K562 (cell line): ENCODE results near the gene SYMPK. TPM values are rescaled to one million over a fixed set of nuclear protein-coding genes. Genes with fewer than 3 reads are reported as not detected.

ENCODE experiments used
- CBX3 ChIP-seq, 2 experiments: IDR thresholded peaks; 1 replicate in 1 of 2; 2 replicates in 1 of 2; pipeline ENCODE4 v1.6.1; 2012; ENCODE audit warnings: inconsistent platforms in 2 of 2, low read length in 2 of 2, borderline replicate concordance in 1 of 2, control low read depth in 1 of 2
- ETV5 ChIP-seq: sonication (generic); formaldehyde crosslinking; IDR thresholded peaks from 2 replicates; pipeline ENCODE4 v1.4.0; 2020; ENCODE audit warnings: low read depth, mild to moderate bottlenecking, missing genetic modification reagents
- HNRNPK ChIP-seq: fragments of 200-400 bp; formaldehyde crosslinking; IDR thresholded peaks from one replicate; pipeline ENCODE4 v1.6.1; 2018; ENCODE audit warnings: mild to moderate bottlenecking, low read depth, low read length; ENCODE audit not compliant: poor library complexity, severe bottlenecking
- MED1 ChIP-seq: sonication (generic); formaldehyde crosslinking; IDR thresholded peaks from 2 replicates; pipeline ENCODE4 v1.8.1; 2023; ENCODE audit warnings: missing genetic modification reagents, borderline replicate concordance
- NFE2L1 ChIP-seq: fragments of 450-650 bp; IDR thresholded peaks from 2 replicates; pipeline ENCODE4 v1.6.1; 2016; ENCODE audit warnings: missing genetic modification characterization, low read depth, mild to moderate bottlenecking, missing compliant biosample characterization, moderate library complexity, borderline replicate concordance
- POU5F1 ChIP-seq: fragments of 150-350 bp; IDR thresholded peaks from 2 replicates; pipeline ENCODE4 v1.6.1; 2014; ENCODE audit warnings: borderline replicate concordance, low read length, low read depth, mild to moderate bottlenecking; ENCODE audit not compliant: partially characterized antibody
- RNF219 ChIP-seq: fragments of 250-450 bp; sonication (Bioruptor Pico); IDR thresholded peaks from 2 replicates; pipeline ENCODE4 v1.5.0; 2022; ENCODE audit warnings: mild to moderate bottlenecking
- ZC3H11A ChIP-seq: IDR thresholded peaks from 2 replicates; pipeline ENCODE4 v1.6.1; 2012; ENCODE audit warnings: low read depth, low read length, improper control_type of control experiment
- ZNF431 ChIP-seq: sonication (generic); formaldehyde crosslinking; IDR thresholded peaks from 2 replicates; pipeline ENCODE4 v1.8.0; 2022; ENCODE audit warnings: mild to moderate bottlenecking, missing genetic modification reagents
- ZNF644 ChIP-seq: fragments of 200-800 bp; sonication (Bioruptor generic); IDR thresholded peaks from 2 replicates; pipeline ENCODE4 v1.6.1; 2016; ENCODE audit warnings: low read depth, missing genetic modification characterization, missing compliant biosample characterization
- ZNF75A ChIP-seq: fragments of 450-650 bp; formaldehyde crosslinking; IDR thresholded peaks from 2 replicates; pipeline ENCODE4 v1.4.0; 2020; ENCODE audit warnings: mild to moderate bottlenecking
- polyA plus RNA-seq, 8 experiments: library from polyadenylated mRNA; depleted of rRNA in 4 of 8; stranded (reverse) in 5 of 8; unstranded in 3 of 8; fragments of >200 nt; fragmentation: Nextera tagmentation in 2 of 8; fragmentation: Illumina TruSeq in 1 of 8; extraction: Ambion mirVana in 2 of 8; extraction: Trizol in 1 of 8; gene quantifications; 2 replicates each; pipeline versions ENCODE4 v1.2.1 to v1.2.3, GENCODE V29; 2011 to 2014; ENCODE audit warnings: inconsistent platforms in 1 of 8, missing spikeins in 1 of 8
- total RNA-seq, 7 experiments: library from RNA; depleted of rRNA in 6 of 7; stranded (reverse); fragments of >200 nt in 6 of 7; fragmentation: Illumina TruSeq in 2 of 7; extraction: Trizol in 2 of 7; gene quantifications; 2 replicates each; pipeline versions ENCODE4 v1.2.1 to v1.2.3, GENCODE V29; 2011 to 2021; ENCODE audit warnings: low replicate concordance in 1 of 7
- TF ChIP-seq, protein P1 (sequence below), 2 experiments: fragments of 450-650 bp in 1 of 2; sonication (generic) in 1 of 2; formaldehyde crosslinking in 1 of 2; IDR thresholded peaks; 2 replicates each; pipeline versions ENCODE4 v1.7.1 to v1.9.0; 2016 to 2022; ENCODE audit warnings: inconsistent platforms in 1 of 2, mild to moderate bottlenecking in 1 of 2, missing genetic modification reagents in 1 of 2
- TF ChIP-seq, protein P2 (sequence below): sonication (generic); formaldehyde crosslinking; IDR thresholded peaks from 2 replicates; pipeline ENCODE4 v1.9.0; 2022; ENCODE audit warnings: mild to moderate bottlenecking, missing genetic modification reagents
- TF ChIP-seq, protein P3 (sequence below): sonication (generic); formaldehyde crosslinking; IDR thresholded peaks from 2 replicates; pipeline ENCODE4 v1.8.0; 2022; ENCODE audit warnings: missing genetic modification reagents, mild to moderate bottlenecking, moderate library complexity, borderline replicate concordance

The SYMPK gene
- total and polyA plus RNA-seq, 9 of the 15 experiments (the other 6 are each of a cell fraction or from before 2014, with no cell fraction given) = 0.73 to 95.5 (median 58.4) TPM

DNA sequence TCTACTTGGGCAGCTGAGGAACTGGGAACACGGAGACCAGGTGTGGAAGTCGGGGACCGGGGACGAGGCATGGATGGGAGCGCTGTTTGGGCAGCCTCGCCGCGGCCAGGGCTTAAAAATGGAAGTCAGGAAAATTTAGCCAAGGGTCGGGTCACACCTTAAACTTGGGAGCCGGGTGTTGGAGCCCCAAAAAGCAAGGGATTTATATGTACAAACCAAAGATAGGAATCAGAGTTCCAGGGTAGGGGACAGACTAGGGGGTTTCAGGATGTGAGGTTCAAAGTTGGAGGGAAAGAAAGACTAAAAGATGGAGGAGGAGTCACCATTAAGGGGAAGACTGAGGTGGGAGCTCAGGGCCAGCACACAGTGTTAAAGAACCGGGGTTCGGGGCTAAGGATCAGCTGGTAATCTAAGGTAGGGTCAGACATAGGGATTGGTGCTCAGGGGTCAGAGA lies 1.7 kb upstream of the SYMPK start (continued):
- TF ChIP-seq, protein P1, sequence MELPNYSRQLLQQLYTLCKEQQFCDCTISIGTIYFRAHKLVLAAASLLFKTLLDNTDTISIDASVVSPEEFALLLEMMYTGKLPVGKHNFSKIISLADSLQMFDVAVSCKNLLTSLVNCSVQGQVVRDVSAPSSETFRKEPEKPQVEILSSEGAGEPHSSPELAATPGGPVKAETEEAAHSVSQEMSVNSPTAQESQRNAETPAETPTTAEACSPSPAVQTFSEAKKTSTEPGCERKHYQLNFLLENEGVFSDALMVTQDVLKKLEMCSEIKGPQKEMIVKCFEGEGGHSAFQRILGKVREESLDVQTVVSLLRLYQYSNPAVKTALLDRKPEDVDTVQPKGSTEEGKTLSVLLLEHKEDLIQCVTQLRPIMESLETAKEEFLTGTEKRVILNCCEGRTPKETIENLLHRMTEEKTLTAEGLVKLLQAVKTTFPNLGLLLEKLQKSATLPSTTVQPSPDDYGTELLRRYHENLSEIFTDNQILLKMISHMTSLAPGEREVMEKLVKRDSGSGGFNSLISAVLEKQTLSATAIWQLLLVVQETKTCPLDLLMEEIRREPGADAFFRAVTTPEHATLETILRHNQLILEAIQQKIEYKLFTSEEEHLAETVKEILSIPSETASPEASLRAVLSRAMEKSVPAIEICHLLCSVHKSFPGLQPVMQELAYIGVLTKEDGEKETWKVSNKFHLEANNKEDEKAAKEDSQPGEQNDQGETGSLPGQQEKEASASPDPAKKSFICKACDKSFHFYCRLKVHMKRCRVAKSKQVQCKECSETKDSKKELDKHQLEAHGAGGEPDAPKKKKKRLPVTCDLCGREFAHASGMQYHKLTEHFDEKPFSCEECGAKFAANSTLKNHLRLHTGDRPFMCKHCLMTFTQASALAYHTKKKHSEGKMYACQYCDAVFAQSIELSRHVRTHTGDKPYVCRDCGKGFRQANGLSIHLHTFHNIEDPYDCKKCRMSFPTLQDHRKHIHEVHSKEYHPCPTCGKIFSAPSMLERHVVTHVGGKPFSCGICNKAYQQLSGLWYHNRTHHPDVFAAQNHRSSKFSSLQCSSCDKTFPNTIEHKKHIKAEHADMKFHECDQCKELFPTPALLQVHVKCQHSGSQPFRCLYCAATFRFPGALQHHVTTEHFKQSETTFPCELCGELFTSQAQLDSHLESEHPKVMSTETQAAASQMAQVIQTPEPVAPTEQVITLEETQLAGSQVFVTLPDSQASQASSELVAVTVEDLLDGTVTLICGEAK (IDR thresholded peaks at IDR 0.05) = peak; percentile 43; the same call in 1 of the 2 replicates
- TF ChIP-seq, protein P1 (CRISPR knock-in tag; IDR thresholded peaks at IDR 0.05) = no peak
- TF ChIP-seq ZNF75A (CRISPR knock-in tag) (no peak), POU5F1 (no peak), HNRNPK (no peak), ETV5 (CRISPR knock-in tag) (no peak), ZNF431 (CRISPR knock-in tag) (0 out of 2 replicates have a peak, but pooled peaks have one; percentile 33), NFE2L1 (tag) (no peak), CBX3 (IDR thresholded peaks at IDR 0.05; ENCODE audit: borderline replicate concordance in 1 of 2, low read length in 2 of 2) (no peak), ZC3H11A (no peak), MED1 (no peak), ZNF644 (tag) (no peak), RNF219 (CRISPR knock-in tag) (no peak)
- TF ChIP-seq, protein P2, sequence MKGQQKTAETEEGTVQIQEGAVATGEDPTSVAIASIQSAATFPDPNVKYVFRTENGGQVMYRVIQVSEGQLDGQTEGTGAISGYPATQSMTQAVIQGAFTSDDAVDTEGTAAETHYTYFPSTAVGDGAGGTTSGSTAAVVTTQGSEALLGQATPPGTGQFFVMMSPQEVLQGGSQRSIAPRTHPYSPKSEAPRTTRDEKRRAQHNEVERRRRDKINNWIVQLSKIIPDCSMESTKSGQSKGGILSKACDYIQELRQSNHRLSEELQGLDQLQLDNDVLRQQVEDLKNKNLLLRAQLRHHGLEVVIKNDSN = no peak
- TF ChIP-seq, protein P3, sequence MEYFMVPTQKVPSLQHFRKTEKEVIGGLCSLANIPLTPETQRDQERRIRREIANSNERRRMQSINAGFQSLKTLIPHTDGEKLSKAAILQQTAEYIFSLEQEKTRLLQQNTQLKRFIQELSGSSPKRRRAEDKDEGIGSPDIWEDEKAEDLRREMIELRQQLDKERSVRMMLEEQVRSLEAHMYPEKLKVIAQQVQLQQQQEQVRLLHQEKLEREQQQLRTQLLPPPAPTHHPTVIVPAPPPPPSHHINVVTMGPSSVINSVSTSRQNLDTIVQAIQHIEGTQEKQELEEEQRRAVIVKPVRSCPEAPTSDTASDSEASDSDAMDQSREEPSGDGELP = 0 out of 2 replicates have a peak, but pooled peaks have one; percentile 11
